HEK293 (cell line): Measurements from ENCODE around the gene NFKBIZ.
A peak's percentile ranks its signal among the peaks of the same experiment; 100 is the strongest.

Experiments
- CTCF ChIP-seq: fragments of 450-650 bp; formaldehyde crosslinking; IDR thresholded peaks from 2 replicates; pipeline ENCODE4 v1.5.1; 2016; ENCODE audit warnings: missing biosample characterization, missing genetic modification characterization
- ZNF138 ChIP-seq: fragments of 450-650 bp; formaldehyde crosslinking; IDR thresholded peaks from 2 replicates; pipeline ENCODE4 v1.5.1; 2016; ENCODE audit warnings: missing biosample characterization, missing genetic modification characterization, borderline replicate concordance
- ZNF16 ChIP-seq: fragments of 450-650 bp; formaldehyde crosslinking; IDR thresholded peaks from 2 replicates; pipeline ENCODE4 v1.5.1; 2016; ENCODE audit warnings: low read depth, missing biosample characterization, missing genetic modification characterization
- ZNF792 ChIP-seq: fragments of 450-650 bp; formaldehyde crosslinking; IDR thresholded peaks from 2 replicates; pipeline ENCODE4 v1.5.1; 2016; ENCODE audit warnings: missing biosample characterization, missing genetic modification characterization

GRCh38 chr3:101849714-101850245 is 466 bp downstream of the NFKBIZ start:
- TF ChIP-seq CTCF (tag by site-specific recombination) (peak; percentile 36; the same call in 1 of the 2 replicates), ZNF16 (no peak), ZNF792 (tag by site-specific recombination) (no peak), ZNF138 (tag by site-specific recombination) (no peak)
